GM21381 (cell line): ENCODE measurements around the gene TANC1.

Experiments
- ATAC-seq: cut with Tn5 transposase; IDR thresholded peaks from one replicate; pipeline ENCODE4 v1.9.1; 2021; ENCODE audit warnings: mild to moderate bottlenecking, moderate library complexity; ENCODE audit not compliant: unreplicated experiment

The TANC1 gene

GRCh38 chr2:159153951-159154350, 185.5 kb downstream of the TANC1 start:
- no peak for ATAC-seq

GRCh38 chr2:159154366-159154765, 185.9 kb downstream of the TANC1 start:
- no peak for ATAC-seq

- ATAC-seq, result no peak
Observed at GRCh38 chr2:159155320-159155719, 186.9 kb downstream of the TANC1 start.

GRCh38 chr2:159155791-159156190, 187.4 kb downstream of the TANC1 start:
- ATAC-seq, result no peak

GRCh38 chr2:159156834-159157233, 188.4 kb downstream of the TANC1 start:
- no peak for ATAC-seq

- no peak for ATAC-seq
Observed at GRCh38 chr2:159157361-159158209, 189.1 kb downstream of the TANC1 start.

GRCh38 chr2:159160412-159160811, 192.0 kb downstream of the TANC1 start:
- no peak for ATAC-seq

- no peak for ATAC-seq
Observed at GRCh38 chr2:159160954-159161353, 192.5 kb downstream of the TANC1 start.

GRCh38 chr2:159163930-159164329, 195.5 kb downstream of the TANC1 start:
- ATAC-seq, result no peak

- ATAC-seq, result no peak
Observed at GRCh38 chr2:159164457-159164911, 196.0 kb downstream of the TANC1 start.

- no peak for ATAC-seq
Observed at GRCh38 chr2:159165048-159165447, 196.6 kb downstream of the TANC1 start.

- no peak for ATAC-seq
Observed at GRCh38 chr2:159168707-159169106, 200.3 kb downstream of the TANC1 start.

- no peak for ATAC-seq
Observed at GRCh38 chr2:159169187-159169586, 200.7 kb downstream of the TANC1 start.

- no peak for ATAC-seq
Observed at GRCh38 chr2:159172403-159172802, 204.0 kb downstream of the TANC1 start.

- ATAC-seq, result no peak
Observed at GRCh38 chr2:159174759-159175158, 206.3 kb downstream of the TANC1 start.

GRCh38 chr2:159175182-159175581, 206.7 kb downstream of the TANC1 start:
- ATAC-seq, result no peak

- ATAC-seq, result no peak
Observed at GRCh38 chr2:159175927-159176326, 207.5 kb downstream of the TANC1 start.

- ATAC-seq, result no peak
Observed at GRCh38 chr2:159176555-159176954, 208.1 kb downstream of the TANC1 start.

GRCh38 chr2:159177357-159177756, 208.9 kb downstream of the TANC1 start:
- no peak for ATAC-seq

- no peak for ATAC-seq
Observed at GRCh38 chr2:159177957-159178356, 209.5 kb downstream of the TANC1 start.

GRCh38 chr2:159179096-159179495, 210.7 kb downstream of the TANC1 start:
- no peak for ATAC-seq

- no peak for ATAC-seq
Observed at GRCh38 chr2:159179696-159180095, 211.3 kb downstream of the TANC1 start.

GRCh38 chr2:159183346-159183745, 214.9 kb downstream of the TANC1 start:
- no peak for ATAC-seq
